ENCODE results near the gene TMEM266.

TMEM266 gene

GRCh38 chr15:76209942-76210341, 150.2 kb downstream of the TMEM266 start:
- Histone ChIP-seq H3K27me3 (replicated peaks; ENCODE audit: control insufficient read depth, insufficient read depth, low read length) (no peaks in the 10 kb centered on the region), H3K4me3 (ENCODE audit: low read length) (no peak overlapping the region), H3K4me1 (ENCODE audit: control insufficient read depth, insufficient read depth, low read length) (no peaks in the 10 kb centered on the region), H3K9me3 (ENCODE audit: control insufficient read depth, low read length) (no peaks in the 10 kb centered on the region), H3K9ac (ENCODE audit: low read length) (no peak overlapping the region), H3K36me3 (ENCODE audit: control insufficient read depth, insufficient read depth, low read length, severe bottlenecking) (peaks cover 86% of the 10 kb centered on the region)
- DNase-seq (ENCODE audit: low read depth) = no peak

- no peaks in the 10 kb centered on the region for H3K27me3 ChIP-seq (replicated peaks; ENCODE audit: control insufficient read depth, insufficient read depth, low read length)
- peaks cover 80% of the 10 kb centered on the region for H3K36me3 ChIP-seq (ENCODE audit: control insufficient read depth, insufficient read depth, low read length, severe bottlenecking)
- H3K4me1 ChIP-seq (ENCODE audit: control insufficient read depth, insufficient read depth, low read length) = no peaks in the 10 kb centered on the region
- H3K4me3 ChIP-seq (ENCODE audit: low read length) = no peak overlapping the region
- no peak overlapping the region for H3K9ac ChIP-seq (ENCODE audit: low read length)
- no peak for DNase-seq (ENCODE audit: low read depth)
- H3K9me3 ChIP-seq (ENCODE audit: control insufficient read depth, low read length) = no peaks in the 10 kb centered on the region
Observed at GRCh38 chr15:76215634-76216033, 155.8 kb downstream of the TMEM266 start.

- H3K36me3 ChIP-seq (ENCODE audit: control insufficient read depth, insufficient read depth, low read length, severe bottlenecking) = peaks cover 68% of the 10 kb centered on the region
- no peaks in the 10 kb centered on the region for H3K27me3 ChIP-seq (replicated peaks; ENCODE audit: control insufficient read depth, insufficient read depth, low read length)
- H3K4me3 ChIP-seq (ENCODE audit: low read length) = no peak overlapping the region
- H3K4me1 ChIP-seq (ENCODE audit: control insufficient read depth, insufficient read depth, low read length) = no peaks in the 10 kb centered on the region
- no peaks in the 10 kb centered on the region for H3K9me3 ChIP-seq (ENCODE audit: control insufficient read depth, low read length)
- DNase-seq (ENCODE audit: low read depth) = peak; percentile 28
- H3K9ac ChIP-seq (ENCODE audit: low read length) = no peak overlapping the region
Observed at GRCh38 chr15:76217029-76217881, 157.5 kb downstream of the TMEM266 start.

GRCh38 chr15:76217882-76218217, 158.1 kb downstream of the TMEM266 start:
- no peak overlapping the region for H3K4me3 ChIP-seq (ENCODE audit: low read length)
- H3K9ac ChIP-seq (ENCODE audit: low read length) = no peak overlapping the region
- no peaks in the 10 kb centered on the region for H3K27me3 ChIP-seq (replicated peaks; ENCODE audit: control insufficient read depth, insufficient read depth, low read length)
- peaks cover 68% of the 10 kb centered on the region for H3K36me3 ChIP-seq (ENCODE audit: control insufficient read depth, insufficient read depth, low read length, severe bottlenecking)
- no peaks in the 10 kb centered on the region for H3K4me1 ChIP-seq (ENCODE audit: control insufficient read depth, insufficient read depth, low read length)
- H3K9me3 ChIP-seq (ENCODE audit: control insufficient read depth, low read length) = no peaks in the 10 kb centered on the region
- DNase-seq (ENCODE audit: low read depth) = no peak

GRCh38 chr15:76221085-76221767, 161.4 kb downstream of the TMEM266 start:
- H3K4me1 ChIP-seq (ENCODE audit: control insufficient read depth, insufficient read depth, low read length) = no peaks in the 10 kb centered on the region
- H3K36me3 ChIP-seq (ENCODE audit: control insufficient read depth, insufficient read depth, low read length, severe bottlenecking) = peaks cover 64% of the 10 kb centered on the region
- no peak overlapping the region for H3K4me3 ChIP-seq (ENCODE audit: low read length)
- H3K27me3 ChIP-seq (replicated peaks; ENCODE audit: control insufficient read depth, insufficient read depth, low read length) = no peaks in the 10 kb centered on the region
- H3K9me3 ChIP-seq (ENCODE audit: control insufficient read depth, low read length) = no peaks in the 10 kb centered on the region
- no peak overlapping the region for H3K9ac ChIP-seq (ENCODE audit: low read length)
- DNase-seq (ENCODE audit: low read depth) = no peak

- Histone ChIP-seq H3K4me3 (ENCODE audit: low read length) (no peak overlapping the region), H3K4me1 (ENCODE audit: control insufficient read depth, insufficient read depth, low read length) (no peaks in the 10 kb centered on the region), H3K9me3 (ENCODE audit: control insufficient read depth, low read length) (no peaks in the 10 kb centered on the region), H3K9ac (ENCODE audit: low read length) (no peak overlapping the region), H3K36me3 (ENCODE audit: control insufficient read depth, insufficient read depth, low read length, severe bottlenecking) (peaks cover 58% of the 10 kb centered on the region), H3K27me3 (replicated peaks; ENCODE audit: control insufficient read depth, insufficient read depth, low read length) (no peaks in the 10 kb centered on the region)
- DNase-seq (ENCODE audit: low read depth) = no peak
Observed at GRCh38 chr15:76222159-76222558, 162.4 kb downstream of the TMEM266 start.

GRCh38 chr15:76223521-76223920, 163.7 kb downstream of the TMEM266 start:
- no peak for DNase-seq (ENCODE audit: low read depth)
- Histone ChIP-seq H3K4me3 (ENCODE audit: low read length) (no peak overlapping the region), H3K4me1 (ENCODE audit: control insufficient read depth, insufficient read depth, low read length) (no peaks in the 10 kb centered on the region), H3K9me3 (ENCODE audit: control insufficient read depth, low read length) (no peaks in the 10 kb centered on the region), H3K27me3 (replicated peaks; ENCODE audit: control insufficient read depth, insufficient read depth, low read length) (no peaks in the 10 kb centered on the region), H3K36me3 (ENCODE audit: control insufficient read depth, insufficient read depth, low read length, severe bottlenecking) (peaks cover 61% of the 10 kb centered on the region), H3K9ac (ENCODE audit: low read length) (no peak overlapping the region)

- H3K9ac ChIP-seq (ENCODE audit: low read length) = no peak overlapping the region
- no peaks in the 10 kb centered on the region for H3K9me3 ChIP-seq (ENCODE audit: control insufficient read depth, low read length)
- DNase-seq (ENCODE audit: low read depth) = no peak
- no peaks in the 10 kb centered on the region for H3K27me3 ChIP-seq (replicated peaks; ENCODE audit: control insufficient read depth, insufficient read depth, low read length)
- no peak overlapping the region for H3K4me3 ChIP-seq (ENCODE audit: low read length)
- no peaks in the 10 kb centered on the region for H3K4me1 ChIP-seq (ENCODE audit: control insufficient read depth, insufficient read depth, low read length)
- peaks cover 54% of the 10 kb centered on the region for H3K36me3 ChIP-seq (ENCODE audit: control insufficient read depth, insufficient read depth, low read length, severe bottlenecking)
Observed at GRCh38 chr15:76229266-76229665, 169.5 kb downstream of the TMEM266 start.

- H3K36me3 ChIP-seq (ENCODE audit: control insufficient read depth, insufficient read depth, low read length, severe bottlenecking) = peaks cover 26% of the 10 kb centered on the region
- no peaks in the 10 kb centered on the region for H3K4me1 ChIP-seq (ENCODE audit: control insufficient read depth, insufficient read depth, low read length)
- H3K4me3 ChIP-seq (ENCODE audit: low read length) = no peak overlapping the region
- no peak for DNase-seq (ENCODE audit: low read depth)
- no peak overlapping the region for H3K9ac ChIP-seq (ENCODE audit: low read length)
- H3K9me3 ChIP-seq (ENCODE audit: control insufficient read depth, low read length) = no peaks in the 10 kb centered on the region
- no peaks in the 10 kb centered on the region for H3K27me3 ChIP-seq (replicated peaks; ENCODE audit: control insufficient read depth, insufficient read depth, low read length)
Observed at GRCh38 chr15:76233921-76234320, 174.1 kb downstream of the TMEM266 start.

GRCh38 chr15:76234337-76234889, 174.6 kb downstream of the TMEM266 start:
- H3K4me1 ChIP-seq (ENCODE audit: control insufficient read depth, insufficient read depth, low read length) = no peaks in the 10 kb centered on the region
- H3K27me3 ChIP-seq (replicated peaks; ENCODE audit: control insufficient read depth, insufficient read depth, low read length) = no peaks in the 10 kb centered on the region
- no peak overlapping the region for H3K4me3 ChIP-seq (ENCODE audit: low read length)
- H3K9ac ChIP-seq (ENCODE audit: low read length) = no peak overlapping the region
- no peaks in the 10 kb centered on the region for H3K9me3 ChIP-seq (ENCODE audit: control insufficient read depth, low read length)
- no peak for DNase-seq (ENCODE audit: low read depth)
- H3K36me3 ChIP-seq (ENCODE audit: control insufficient read depth, insufficient read depth, low read length, severe bottlenecking) = peaks cover 21% of the 10 kb centered on the region

- no peaks in the 10 kb centered on the region for H3K9me3 ChIP-seq (ENCODE audit: control insufficient read depth, low read length)
- DNase-seq (ENCODE audit: low read depth) = peak; percentile 69
- no peak overlapping the region for H3K4me3 ChIP-seq (ENCODE audit: low read length)
- no peaks in the 10 kb centered on the region for H3K4me1 ChIP-seq (ENCODE audit: control insufficient read depth, insufficient read depth, low read length)
- H3K36me3 ChIP-seq (ENCODE audit: control insufficient read depth, insufficient read depth, low read length, severe bottlenecking) = peaks cover 25% of the 10 kb centered on the region
- H3K27me3 ChIP-seq (replicated peaks; ENCODE audit: control insufficient read depth, insufficient read depth, low read length) = no peaks in the 10 kb centered on the region
- H3K9ac ChIP-seq (ENCODE audit: low read length) = no peak overlapping the region
Observed at GRCh38 chr15:76235186-76235826, 175.5 kb downstream of the TMEM266 start.
